Panc1 (cell line): ENCODE data around the gene UNC5B. TPM values are rescaled to one million over a fixed set of nuclear protein-coding genes. Genes with fewer than 3 reads are reported as not detected.

Experiments used
- ATAC-seq: fragments of 200-7000 bp; cut with Tn5 transposase; 2 replicates; pipeline ENCODE4 v1.9.1; 2020; ENCODE audit warnings: mild to moderate bottlenecking, moderate library complexity
- BruUV-seq: library from RNA; stranded (reverse); fragments of 400-500 nt; replicated peaks from 2 replicates; lab custom pipeline; 2021; lab: Mats Ljungman, UMichigan
- CTCF ChIA-PET: fragments of 300-600 bp; sonication (Branson Sonifier 250); formaldehyde crosslinking; loops from one replicate; lab custom pipeline; 2022; ENCODE audit warnings: antibody characterized with exemption; lab: Charles Lee
- POLR2A ChIA-PET: fragments of 300-600 bp; sonication (Branson Sonifier 250); formaldehyde crosslinking; loops from one replicate; lab custom pipeline; 2022; ENCODE audit warnings: antibody characterized with exemption; lab: Charles Lee
- DNase-seq: peaks from one replicate; pipeline ENCODE4 v3.0.0-alpha.2; 2010; ENCODE audit warnings: low read depth, low spot score
- H3K27ac ChIP-seq: 2 replicates; pipeline ENCODE4 v1.5.1; 2011; ENCODE audit warnings: mild to moderate bottlenecking, low read length, inconsistent platforms
- H3K27me3 ChIP-seq: fragments of 200-500 bp; sonication (Bioruptor generic); 2 replicates; pipeline ENCODE4 v1.6.0; 2014; ENCODE audit warnings: low read length, inconsistent platforms; ENCODE audit not compliant: control insufficient read depth, insufficient read depth
- H3K36me3 ChIP-seq: fragments of 200-500 bp; sonication (Bioruptor generic); 2 replicates; pipeline ENCODE4 v1.5.1; 2014; ENCODE audit warnings: inconsistent platforms, mild to moderate bottlenecking, low read length, moderate library complexity; ENCODE audit not compliant: control insufficient read depth, insufficient read depth
- H3K4me1 ChIP-seq: 2 replicates; pipeline ENCODE4 v1.5.1; 2011; ENCODE audit warnings: inconsistent platforms, mild to moderate bottlenecking, low read length, moderate library complexity; ENCODE audit not compliant: control insufficient read depth, insufficient read depth
- H3K4me3 ChIP-seq, 2 experiments: 2 replicates each; pipeline ENCODE4 v1.5.1; 2011 to 2012; ENCODE audit warnings: low read depth in 2 of 2, low read length in 2 of 2, mild to moderate bottlenecking in 2 of 2, inconsistent platforms in 1 of 2, moderate library complexity in 1 of 2
- H3K9me3 ChIP-seq: fragments of 200-500 bp; sonication (Bioruptor generic); 2 replicates; pipeline ENCODE4 v1.5.1; 2014; ENCODE audit warnings: low read depth, mild to moderate bottlenecking, inconsistent platforms, low read length, moderate library complexity; ENCODE audit not compliant: control insufficient read depth, insufficient read depth
- POLR2AphosphoS5 ChIP-seq: IDR thresholded peaks from 2 replicates; pipeline ENCODE4 v1.6.1; 2012; ENCODE audit warnings: mild to moderate bottlenecking, low read depth, low read length, moderate library complexity
- SIN3A ChIP-seq: IDR thresholded peaks from 2 replicates; pipeline ENCODE4 v1.6.1; 2012; ENCODE audit warnings: low read depth, mild to moderate bottlenecking, low read length, moderate library complexity, borderline replicate concordance; ENCODE audit not compliant: insufficient read depth
- TCF7L2 ChIP-seq: IDR thresholded peaks from 2 replicates; pipeline ENCODE4 v1.6.1; 2011; ENCODE audit warnings: mild to moderate bottlenecking, low read depth, low read length, inconsistent platforms
- in situ Hi-C: cut with HindIII; loops from 2 replicates; pipeline ENCODE4 v1.10.0; 2016; ENCODE audit warnings: low sequenced_read_pairs, low pct_unique_long_range_greater_than_20kb
- intact Hi-C: fragments of 100-400 bp; cut with micrococcal nuclease; formaldehyde crosslinking; loops from one replicate; pipeline ENCODE4 v1.10.0; 2022; ENCODE audit not compliant: unreplicated experiment
- total RNA-seq: library from RNA; stranded (reverse); gene quantifications from one replicate; pipeline ENCODE4 v1.2.1, GENCODE V29; 2021; ENCODE audit not compliant: unreplicated experiment
- TF ChIP-seq, protein P1 (sequence below), 2 experiments: IDR thresholded peaks; 2 replicates each; pipeline ENCODE4 v1.6.1; 2011 to 2012; ENCODE audit warnings: low read depth in 2 of 2, control low read depth in 1 of 2, low read length in 1 of 2, mild to moderate bottlenecking in 1 of 2, moderate library complexity in 1 of 2; ENCODE audit not compliant: insufficient read depth in 1 of 2
- TF ChIP-seq, protein P2 (sequence below): fragments of 450-650 bp; IDR thresholded peaks from 2 replicates; pipeline ENCODE4 v1.5.1; 2017; ENCODE audit warnings: mild to moderate bottlenecking

UNC5B gene
- total RNA-seq, 1 experiment from 2014 or later, result 1.1 TPM

DNA sequence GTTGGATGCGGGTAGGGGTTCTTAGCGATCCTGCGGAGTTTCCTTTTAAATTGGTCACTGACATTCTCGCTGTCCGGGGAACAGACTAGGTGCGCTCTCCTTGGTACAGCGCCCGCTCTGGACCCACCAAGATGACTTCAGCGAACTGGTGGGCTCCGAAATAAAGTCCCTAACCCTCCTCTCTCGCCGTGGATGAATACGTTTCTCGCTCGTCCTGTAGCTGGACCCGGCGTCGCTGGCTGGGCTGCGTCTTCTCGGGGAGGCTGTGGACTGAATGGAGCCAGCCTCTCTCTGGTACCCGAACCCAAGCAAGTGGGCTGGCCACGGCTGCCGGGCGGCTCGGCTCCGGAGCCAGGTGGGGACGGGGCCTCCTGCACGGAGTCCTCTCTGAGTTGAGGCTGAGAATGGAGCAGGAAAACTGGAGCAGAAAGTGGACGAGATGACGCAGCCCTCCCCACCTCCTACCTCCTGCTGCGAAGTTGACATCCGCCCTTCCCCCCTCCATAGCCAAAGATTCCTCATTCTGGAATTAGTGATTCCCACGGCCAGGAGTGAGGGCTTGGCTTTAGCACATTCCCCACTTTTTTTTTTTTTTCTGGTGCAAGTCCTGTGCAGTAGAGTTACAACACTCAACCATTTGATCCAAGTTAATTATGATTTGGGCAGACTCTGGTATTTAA lies 1.5 kb downstream of the UNC5B start:
- intact Hi-C loops, result no loop called here
- Histone ChIP-seq H3K27me3 (peaks cover 41% of the 10 kb centered on the region), H3K4me1 (peaks cover 19% of the 10 kb centered on the region), H3K27ac (no peak overlapping the region), H3K4me3 (peak overlapping the region; percentile 19 to 51), H3K9me3 (no peaks in the 10 kb centered on the region), H3K36me3 (peaks cover 4% of the 10 kb centered on the region; the same call in 1 of the 2 replicates)
- DNase-seq, result no peak
- no TSS peak for BruUV-seq
- ChIA-PET CTCF (interaction anchor here (0.7 to 1.1 kb wide), 2 partner anchors 309 to 311 kb away, joined by 3 read pairs; no protein-coding TSS in a partner anchor), POLR2A (no interaction called here)
- TF ChIP-seq TCF7L2, result no peak
- TF ChIP-seq, protein P1, sequence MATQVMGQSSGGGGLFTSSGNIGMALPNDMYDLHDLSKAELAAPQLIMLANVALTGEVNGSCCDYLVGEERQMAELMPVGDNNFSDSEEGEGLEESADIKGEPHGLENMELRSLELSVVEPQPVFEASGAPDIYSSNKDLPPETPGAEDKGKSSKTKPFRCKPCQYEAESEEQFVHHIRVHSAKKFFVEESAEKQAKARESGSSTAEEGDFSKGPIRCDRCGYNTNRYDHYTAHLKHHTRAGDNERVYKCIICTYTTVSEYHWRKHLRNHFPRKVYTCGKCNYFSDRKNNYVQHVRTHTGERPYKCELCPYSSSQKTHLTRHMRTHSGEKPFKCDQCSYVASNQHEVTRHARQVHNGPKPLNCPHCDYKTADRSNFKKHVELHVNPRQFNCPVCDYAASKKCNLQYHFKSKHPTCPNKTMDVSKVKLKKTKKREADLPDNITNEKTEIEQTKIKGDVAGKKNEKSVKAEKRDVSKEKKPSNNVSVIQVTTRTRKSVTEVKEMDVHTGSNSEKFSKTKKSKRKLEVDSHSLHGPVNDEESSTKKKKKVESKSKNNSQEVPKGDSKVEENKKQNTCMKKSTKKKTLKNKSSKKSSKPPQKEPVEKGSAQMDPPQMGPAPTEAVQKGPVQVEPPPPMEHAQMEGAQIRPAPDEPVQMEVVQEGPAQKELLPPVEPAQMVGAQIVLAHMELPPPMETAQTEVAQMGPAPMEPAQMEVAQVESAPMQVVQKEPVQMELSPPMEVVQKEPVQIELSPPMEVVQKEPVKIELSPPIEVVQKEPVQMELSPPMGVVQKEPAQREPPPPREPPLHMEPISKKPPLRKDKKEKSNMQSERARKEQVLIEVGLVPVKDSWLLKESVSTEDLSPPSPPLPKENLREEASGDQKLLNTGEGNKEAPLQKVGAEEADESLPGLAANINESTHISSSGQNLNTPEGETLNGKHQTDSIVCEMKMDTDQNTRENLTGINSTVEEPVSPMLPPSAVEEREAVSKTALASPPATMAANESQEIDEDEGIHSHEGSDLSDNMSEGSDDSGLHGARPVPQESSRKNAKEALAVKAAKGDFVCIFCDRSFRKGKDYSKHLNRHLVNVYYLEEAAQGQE (IDR thresholded peaks at IDR 0.05; ENCODE audit: insufficient read depth in 1 of 2, low read depth in 2 of 2, low read length in 1 of 2), result no peak
- TF ChIP-seq POLR2AphosphoS5, result no peak
- TF ChIP-seq, protein P2, sequence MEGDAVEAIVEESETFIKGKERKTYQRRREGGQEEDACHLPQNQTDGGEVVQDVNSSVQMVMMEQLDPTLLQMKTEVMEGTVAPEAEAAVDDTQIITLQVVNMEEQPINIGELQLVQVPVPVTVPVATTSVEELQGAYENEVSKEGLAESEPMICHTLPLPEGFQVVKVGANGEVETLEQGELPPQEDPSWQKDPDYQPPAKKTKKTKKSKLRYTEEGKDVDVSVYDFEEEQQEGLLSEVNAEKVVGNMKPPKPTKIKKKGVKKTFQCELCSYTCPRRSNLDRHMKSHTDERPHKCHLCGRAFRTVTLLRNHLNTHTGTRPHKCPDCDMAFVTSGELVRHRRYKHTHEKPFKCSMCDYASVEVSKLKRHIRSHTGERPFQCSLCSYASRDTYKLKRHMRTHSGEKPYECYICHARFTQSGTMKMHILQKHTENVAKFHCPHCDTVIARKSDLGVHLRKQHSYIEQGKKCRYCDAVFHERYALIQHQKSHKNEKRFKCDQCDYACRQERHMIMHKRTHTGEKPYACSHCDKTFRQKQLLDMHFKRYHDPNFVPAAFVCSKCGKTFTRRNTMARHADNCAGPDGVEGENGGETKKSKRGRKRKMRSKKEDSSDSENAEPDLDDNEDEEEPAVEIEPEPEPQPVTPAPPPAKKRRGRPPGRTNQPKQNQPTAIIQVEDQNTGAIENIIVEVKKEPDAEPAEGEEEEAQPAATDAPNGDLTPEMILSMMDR, result no peak
- no peak for TF ChIP-seq SIN3A
- ATAC-seq, result no peak
- in situ Hi-C loops, result no loop called here

DNA sequence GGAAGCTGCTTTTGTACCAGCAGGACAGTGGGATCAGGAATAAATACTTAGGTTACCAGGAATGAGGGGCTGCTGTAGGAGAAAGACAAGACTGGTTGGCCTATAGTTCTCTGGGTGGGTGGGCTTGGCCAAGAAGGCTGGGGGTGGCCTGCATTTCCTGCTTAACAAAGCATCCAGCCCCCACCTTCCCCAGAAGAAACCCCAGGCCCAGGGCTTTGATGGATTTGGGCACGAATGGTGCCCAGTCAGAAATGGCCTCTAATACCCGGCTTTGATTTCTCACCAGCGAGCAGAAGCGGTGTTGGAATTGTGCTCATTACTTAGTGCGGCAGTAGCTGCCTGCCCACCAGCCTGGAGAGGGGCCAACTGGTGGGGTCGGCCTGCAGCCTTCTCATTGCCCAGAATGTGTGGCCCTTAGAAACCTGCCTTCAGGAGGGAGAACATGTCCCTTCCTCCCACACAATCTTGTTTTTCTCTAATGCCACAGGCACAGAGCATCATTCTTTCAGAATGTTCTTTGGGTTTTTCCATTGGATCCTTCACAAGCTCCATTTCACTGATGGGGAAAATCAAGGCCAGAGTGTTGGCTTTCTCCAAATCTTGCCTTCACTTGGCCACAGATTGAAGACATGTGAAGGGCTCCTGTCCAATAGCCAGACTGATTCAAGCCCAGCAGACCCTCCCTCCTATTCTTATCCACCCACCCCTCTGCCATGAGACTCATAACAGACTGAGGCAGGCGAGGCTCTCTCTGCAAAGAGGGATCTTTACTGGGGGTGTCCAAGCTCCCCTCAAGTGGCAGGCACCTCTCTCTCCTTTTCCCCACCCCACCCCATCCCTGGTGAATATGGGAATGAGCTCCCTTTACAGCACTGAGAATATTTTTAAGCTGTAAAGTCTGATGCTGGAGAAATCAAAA lies 2.5 kb downstream of the UNC5B start:
- no peak for DNase-seq
- BruUV-seq, result no TSS peak
- Histone ChIP-seq H3K4me1 (peaks cover 19% of the 10 kb centered on the region), H3K27me3 (peaks cover 35% of the 10 kb centered on the region), H3K27ac (no peak overlapping the region), H3K36me3 (peaks cover 4% of the 10 kb centered on the region; the same call in 1 of the 2 replicates), H3K4me3 (no peak overlapping the region), H3K9me3 (no peaks in the 10 kb centered on the region)
- TF ChIP-seq, protein P2, result no peak
- TF ChIP-seq, protein P1 (IDR thresholded peaks at IDR 0.05; ENCODE audit: insufficient read depth in 1 of 2, low read depth in 2 of 2, low read length in 1 of 2), result no peak
- no peak for TF ChIP-seq SIN3A
- intact Hi-C loops, result no loop called here
- ATAC-seq, result no peak
- ChIA-PET CTCF (interaction anchor here (0.6 kb wide), 2 partner anchors 38 to 198 kb away, joined by 4 to 9 read pairs; no protein-coding TSS in a partner anchor), POLR2A (no interaction called here)
- in situ Hi-C loops, result no loop called here
